ENCODE measurements around the gene BACE2. TPM values are rescaled to one million over a fixed set of nuclear protein-coding genes. Genes with fewer than 3 reads are reported as not detected.

The BACE2 gene
- total and polyA plus RNA-seq, 2 of the 4 experiments (the other 2 are of a cell fraction), result 17.0 to 35.5 TPM

DNA sequence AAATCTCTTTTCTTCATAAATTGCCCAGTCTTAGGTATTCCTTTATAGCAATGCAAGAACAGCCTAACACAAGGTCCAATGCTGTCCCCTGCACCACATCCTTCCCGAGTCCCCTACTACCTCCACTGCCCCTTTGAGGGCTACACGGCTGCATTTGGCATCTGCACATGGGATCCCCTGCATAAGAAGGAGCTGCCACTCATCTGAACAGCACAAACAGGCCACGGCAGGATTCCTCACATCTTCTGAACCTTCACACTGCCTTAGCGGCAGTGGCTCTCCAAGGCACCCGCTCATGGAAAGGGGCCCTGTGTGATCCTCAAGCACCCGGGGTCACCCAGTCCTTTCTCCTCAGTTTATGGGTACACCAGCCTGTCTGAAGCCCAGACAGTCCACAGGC is 29.2 kb upstream of the BACE2 start:
- Histone ChIP-seq H2BK20ac (ENCODE audit: low read depth, low read length) (no peak overlapping the region), H4K5ac (ENCODE audit: low read depth, low read length) (no peak overlapping the region), H2BK120ac (ENCODE audit: low read depth, low read length) (no peak overlapping the region), H3K9ac (ENCODE audit: low read depth, low read length) (no peak overlapping the region), H3K4me3 (ENCODE audit: insufficient read depth, low read depth, low read length) (no peak overlapping the region), H2AFZ (replicated peaks; ENCODE audit: low read length, poor library complexity) (no peak overlapping the region), H3K27ac (ENCODE audit: insufficient read depth, low read length) (no peak overlapping the region), H2AK5ac (ENCODE audit: low read depth, low read length) (no peak overlapping the region), H2BK5ac (ENCODE audit: low read depth, low read length, poor library complexity, severe bottlenecking) (no peak overlapping the region), H3K18ac (ENCODE audit: low read depth, low read length) (no peak overlapping the region), H3K23ac (ENCODE audit: low read depth, low read length) (no peak overlapping the region), H3K14ac (replicated peaks; ENCODE audit: low read depth, low read length) (no peak overlapping the region), H3K36me3 (ENCODE audit: control insufficient read depth, insufficient read depth, low read length) (no peaks in the 10 kb centered on the region), H3K79me1 (ENCODE audit: low read depth in 1 of 2, low read length in 2 of 2) (no peaks in the 10 kb centered on the region), H3K27me3 (ENCODE audit: control insufficient read depth, insufficient read depth, low read length) (no peaks in the 10 kb centered on the region; the same call in 1 of the 2 replicates), H3K9me3 (ENCODE audit: control insufficient read depth, insufficient read depth, low read length) (no peaks in the 10 kb centered on the region), H3K4ac (ENCODE audit: low read depth, low read length) (no peak overlapping the region), H4K20me1 (ENCODE audit: insufficient read depth, low read length) (no peaks in the 10 kb centered on the region), H4K91ac (ENCODE audit: insufficient read depth, low read depth, low read length) (no peak overlapping the region), H3K9me1 (ENCODE audit: insufficient read depth, low read length) (no peaks in the 10 kb centered on the region; the same call in 1 of the 2 replicates), H3K56ac (ENCODE audit: extremely low read depth, insufficient read depth, low read length) (no peak overlapping the region), H2AK9ac (replicated peaks; ENCODE audit: low read depth, low read length, poor library complexity) (no peak overlapping the region), H3K4me2 (ENCODE audit: low read depth, low read length) (no peak overlapping the region), H3K4me1 (ENCODE audit: control insufficient read depth, insufficient read depth, low read length) (no peaks in the 10 kb centered on the region), H2BK15ac (ENCODE audit: low read depth, low read length) (no peak overlapping the region), H4K8ac (ENCODE audit: low read depth in 2 of 2, low read length in 2 of 2) (no peak overlapping the region)
- DNase-seq, result no peak
- in situ Hi-C loops (cut with MboI; ENCODE audit: low sequenced_read_pairs) (no loop called here), dilution Hi-C loops (cut with HindIII; ENCODE audit: low sequenced_read_pairs, unreplicated experiment) (no loop called here), intact Hi-C loops (cut with micrococcal nuclease) (no loop called here)
- BruUV-seq (replicated peaks), result no TSS peak
- POLR2A ChIA-PET (ENCODE audit: unreplicated experiment), result no interaction called here
- no peak for ATAC-seq (ENCODE audit: low read depth)
- CTCF ChIA-PET, result no interaction called here
- TF ChIP-seq RFX5 (IDR thresholded peaks at IDR 0.05; ENCODE audit: low read depth, low read length), result no peak
- TF ChIP-seq CHD1 (IDR thresholded peaks at IDR 0.05; ENCODE audit: low read depth, low read length), result no peak
- TF ChIP-seq BHLHE40 (IDR thresholded peaks at IDR 0.05; ENCODE audit: low read depth, low read length), result no peak
- no peak for TF ChIP-seq FOS (IDR thresholded peaks at IDR 0.05; ENCODE audit: low read depth, low read length)
- TF ChIP-seq MAZ (IDR thresholded peaks at IDR 0.05; ENCODE audit: borderline replicate concordance, low read depth, low read length), result no peak
- TF ChIP-seq, protein P1, sequence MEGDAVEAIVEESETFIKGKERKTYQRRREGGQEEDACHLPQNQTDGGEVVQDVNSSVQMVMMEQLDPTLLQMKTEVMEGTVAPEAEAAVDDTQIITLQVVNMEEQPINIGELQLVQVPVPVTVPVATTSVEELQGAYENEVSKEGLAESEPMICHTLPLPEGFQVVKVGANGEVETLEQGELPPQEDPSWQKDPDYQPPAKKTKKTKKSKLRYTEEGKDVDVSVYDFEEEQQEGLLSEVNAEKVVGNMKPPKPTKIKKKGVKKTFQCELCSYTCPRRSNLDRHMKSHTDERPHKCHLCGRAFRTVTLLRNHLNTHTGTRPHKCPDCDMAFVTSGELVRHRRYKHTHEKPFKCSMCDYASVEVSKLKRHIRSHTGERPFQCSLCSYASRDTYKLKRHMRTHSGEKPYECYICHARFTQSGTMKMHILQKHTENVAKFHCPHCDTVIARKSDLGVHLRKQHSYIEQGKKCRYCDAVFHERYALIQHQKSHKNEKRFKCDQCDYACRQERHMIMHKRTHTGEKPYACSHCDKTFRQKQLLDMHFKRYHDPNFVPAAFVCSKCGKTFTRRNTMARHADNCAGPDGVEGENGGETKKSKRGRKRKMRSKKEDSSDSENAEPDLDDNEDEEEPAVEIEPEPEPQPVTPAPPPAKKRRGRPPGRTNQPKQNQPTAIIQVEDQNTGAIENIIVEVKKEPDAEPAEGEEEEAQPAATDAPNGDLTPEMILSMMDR (conservative IDR thresholded peaks at IDR 0.05; ENCODE audit: low read depth, low read length), result no peak
- WGBS, 2 experiments (ENCODE audit: extremely low coverage in 2 of 2, insufficient read length in 1 of 2), result 71% methylated on average over 4 of the region's 6 CpGs; no CpG with 5 or more reads in 1 of the 2 experiments

Measured in IMR-90 (cell line).